Amniotic stem cell (primary cell): ENCODE results near the gene LINC00237.

Experiments
- DNase-seq: peaks from one replicate; lab custom pipeline; 2025; lab: John Stamatoyannopoulos, UW

LINC00237 gene

DNA sequence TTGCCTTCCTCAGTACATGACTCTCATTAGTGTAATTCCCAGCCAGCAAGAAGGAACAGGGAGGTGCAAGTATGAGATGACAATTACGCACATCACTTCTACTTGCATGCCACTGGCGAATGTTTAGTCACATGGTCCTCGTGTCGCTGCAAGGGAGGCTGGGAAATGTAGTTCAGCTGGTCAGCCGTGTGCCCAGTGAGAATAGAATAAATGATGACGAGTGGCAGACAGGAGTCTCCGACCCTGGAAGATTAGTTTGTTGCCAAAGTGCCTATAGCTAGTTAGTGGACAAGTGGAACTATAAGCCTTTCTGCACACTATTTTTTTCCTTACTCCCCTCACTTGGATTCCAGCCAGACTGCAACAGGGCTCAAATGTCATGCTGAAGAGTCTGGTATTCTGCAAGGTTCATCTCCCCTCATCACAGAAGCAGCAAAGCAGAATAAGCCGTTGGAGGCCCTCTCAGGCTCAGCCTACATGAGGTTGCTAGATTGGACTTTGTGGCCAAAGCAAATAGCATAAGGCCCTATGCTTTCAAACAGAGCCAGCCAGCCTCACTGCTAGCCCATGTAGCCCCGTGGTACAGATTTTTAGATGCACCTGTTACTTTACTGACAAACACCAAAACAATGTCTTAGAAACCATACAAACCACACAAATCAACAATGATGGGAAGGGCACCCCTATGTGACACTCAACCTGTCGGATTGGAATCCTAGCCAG is 9.7 kb downstream of the LINC00237 start:
- no peak for DNase-seq

DNA sequence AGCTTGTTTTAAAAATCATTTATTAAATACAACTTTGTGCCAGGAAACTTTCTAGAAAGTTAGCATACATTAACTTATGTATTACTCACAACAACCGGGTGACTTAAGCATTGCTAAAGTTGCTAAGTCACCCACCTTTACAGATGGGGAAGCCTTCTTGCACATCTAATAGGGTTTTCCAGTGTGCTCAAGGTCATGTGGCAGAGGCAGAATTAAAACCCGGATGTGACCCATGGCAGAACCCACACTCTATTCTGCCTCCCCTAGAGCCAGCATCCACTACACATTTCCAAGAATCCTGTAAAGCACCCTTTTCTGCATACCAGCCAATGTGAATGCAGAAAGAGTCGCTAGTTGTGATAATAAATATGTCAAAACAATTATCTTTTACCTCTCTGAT is 13.4 kb downstream of the LINC00237 start:
- DNase-seq: no peak

GRCh38 chr20:21090721-21091120 is 15.4 kb downstream of the LINC00237 start:
- DNase-seq: no peak

- no peak for DNase-seq
Measured at GRCh38 chr20:21090111-21090618, 16.0 kb downstream of the LINC00237 start.

DNA sequence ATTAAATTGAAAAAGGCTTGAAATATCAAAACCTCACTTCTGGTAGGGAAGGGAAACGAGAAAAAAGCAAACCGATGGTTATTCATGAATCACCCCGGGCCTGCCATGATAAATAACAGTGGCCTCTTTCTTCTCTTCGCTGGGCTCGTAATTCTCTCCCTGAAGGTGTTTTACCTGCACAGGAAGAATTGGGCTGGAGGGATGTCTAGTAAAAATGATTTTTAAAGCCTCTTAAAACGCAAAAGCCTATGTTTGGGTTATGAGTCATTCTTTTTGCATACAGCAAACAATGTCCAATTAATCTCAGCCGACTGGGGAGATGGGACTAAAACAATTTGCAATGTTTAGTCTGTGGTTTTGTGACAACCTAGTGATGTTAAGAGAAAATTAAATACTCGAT is 16.8 kb downstream of the LINC00237 start:
- no peak for DNase-seq

GRCh38 chr20:21087862-21088540 is 18.2 kb downstream of the LINC00237 start:
- no peak for DNase-seq

GRCh38 chr20:21083825-21084325 is 22.3 kb downstream of the LINC00237 start:
- no peak for DNase-seq

DNA sequence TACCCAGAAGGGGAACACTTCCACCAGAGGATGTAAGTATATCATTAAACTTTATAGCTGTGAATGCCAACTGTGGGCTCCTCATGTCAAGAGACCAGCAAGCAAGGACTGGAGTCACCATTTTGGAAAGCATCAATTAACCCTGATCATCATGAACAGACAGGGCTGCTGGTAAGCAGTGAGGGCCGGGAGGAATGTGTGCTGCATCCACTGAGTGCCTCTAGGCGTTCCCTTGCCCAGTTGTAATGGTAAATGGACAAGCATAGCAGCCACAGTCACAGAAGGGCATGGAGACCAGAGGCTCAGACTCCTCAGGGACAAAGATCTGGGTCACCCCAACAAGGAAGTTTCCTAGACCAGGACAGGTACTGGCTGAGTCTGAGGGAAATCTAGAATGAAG is 23.6 kb downstream of the LINC00237 start:
- no peak for DNase-seq

- no peak for DNase-seq
Measured at GRCh38 chr20:21077809-21078345, 28.3 kb downstream of the LINC00237 start.

DNA sequence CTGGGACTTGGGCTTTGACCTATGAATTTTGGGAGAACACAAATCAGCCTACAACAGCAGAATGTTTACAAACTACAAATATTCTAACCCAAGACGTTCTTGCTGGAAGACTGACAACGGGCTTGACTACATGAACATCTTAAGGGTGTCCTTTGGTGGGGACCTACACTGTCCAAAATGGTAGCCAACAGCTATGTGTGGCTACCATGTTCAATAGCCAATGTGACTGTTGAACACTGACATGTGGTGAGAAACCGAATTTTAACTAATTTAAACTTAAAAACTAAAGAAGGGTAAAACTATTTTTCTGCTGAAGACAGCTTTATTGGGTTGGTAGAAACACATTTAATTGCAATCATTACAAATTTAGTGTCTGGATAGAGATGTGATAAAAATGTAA is 30.1 kb downstream of the LINC00237 start:
- DNase-seq: no peak

- no peak for DNase-seq
Measured at GRCh38 chr20:21075471-21075870, 30.7 kb downstream of the LINC00237 start.

- DNase-seq: no peak
Measured at GRCh38 chr20:21074605-21075336, 31.4 kb downstream of the LINC00237 start.

DNA sequence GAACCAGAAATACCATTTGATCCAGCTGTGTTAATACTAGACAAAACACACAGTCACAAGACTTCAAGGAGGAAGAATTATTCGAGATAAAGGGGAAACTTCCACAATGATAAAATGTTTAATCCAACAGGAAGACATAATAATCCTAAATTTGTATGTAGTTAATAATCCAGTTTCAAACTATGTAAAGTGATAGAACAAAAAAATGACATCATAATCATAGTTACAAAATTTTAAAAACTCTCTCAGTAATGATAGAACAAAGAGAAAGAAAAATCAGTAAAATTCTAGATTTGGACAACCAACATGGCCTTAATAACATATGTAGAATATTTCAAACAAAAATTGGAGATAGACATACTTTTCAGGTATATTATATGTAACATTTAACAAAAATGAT is 38.9 kb downstream of the LINC00237 start:
- DNase-seq: no peak

DNA sequence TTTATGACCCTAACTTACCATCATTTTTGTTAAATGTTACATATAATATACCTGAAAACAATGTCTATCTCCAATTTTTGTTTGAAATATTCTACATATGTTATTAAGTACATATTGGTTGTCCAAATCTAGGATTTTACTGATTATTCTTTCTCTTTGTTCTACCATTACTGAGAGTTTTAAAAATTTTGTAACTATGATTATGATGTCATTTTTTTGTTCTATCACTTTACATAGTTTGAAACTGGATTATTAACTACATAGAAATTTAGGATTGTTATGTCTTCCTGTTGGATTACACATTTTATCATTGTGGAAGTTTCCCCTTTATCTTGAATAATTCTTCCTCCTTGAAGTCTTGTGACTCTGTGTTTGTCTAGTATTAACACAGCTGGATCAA is 41.2 kb downstream of the LINC00237 start:
- no peak for DNase-seq

DNA sequence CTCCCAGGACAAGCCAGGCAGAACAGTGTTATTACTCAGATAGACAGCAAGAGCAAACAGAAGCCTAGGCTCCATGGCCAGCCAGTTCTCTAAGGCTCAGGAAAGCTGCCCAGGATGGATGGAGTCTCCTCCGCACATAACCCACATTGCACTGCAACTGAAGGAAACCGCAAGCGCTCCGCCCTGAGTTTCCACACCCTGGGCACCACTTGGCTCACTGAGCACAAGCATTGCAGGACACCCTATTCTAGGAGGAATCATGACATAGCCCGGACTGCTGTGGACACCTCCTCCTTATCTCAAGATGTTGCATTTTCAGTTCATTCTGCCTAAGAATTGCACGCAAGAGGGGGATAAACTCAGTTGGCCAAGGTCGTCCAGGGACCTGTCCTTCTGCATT is 42.9 kb downstream of the LINC00237 start:
- DNase-seq: no peak

GRCh38 chr20:21053002-21053762 is 53.0 kb downstream of the LINC00237 start:
- DNase-seq: no peak

DNA sequence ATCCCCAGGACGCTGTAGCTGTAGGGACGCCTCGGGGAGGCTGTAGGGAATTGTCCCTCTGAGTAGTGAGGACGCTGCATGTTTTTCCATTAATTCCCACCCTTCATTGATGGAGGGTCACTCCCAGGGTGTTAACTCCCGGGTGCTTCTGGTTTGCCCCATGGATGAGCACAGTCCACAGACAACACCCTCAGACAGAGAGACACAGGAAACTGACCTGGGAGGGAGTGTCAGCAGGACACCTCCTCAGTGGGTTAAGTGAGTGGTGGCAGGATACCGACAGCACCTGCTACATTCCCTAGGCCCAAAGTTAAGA is 53.5 kb downstream of the LINC00237 start:
- no peak for DNase-seq

- no peak for DNase-seq
Measured at GRCh38 chr20:21052241-21052640, 53.9 kb downstream of the LINC00237 start.

- no peak for DNase-seq
Measured at GRCh38 chr20:21050710-21051109, 55.4 kb downstream of the LINC00237 start.

DNA sequence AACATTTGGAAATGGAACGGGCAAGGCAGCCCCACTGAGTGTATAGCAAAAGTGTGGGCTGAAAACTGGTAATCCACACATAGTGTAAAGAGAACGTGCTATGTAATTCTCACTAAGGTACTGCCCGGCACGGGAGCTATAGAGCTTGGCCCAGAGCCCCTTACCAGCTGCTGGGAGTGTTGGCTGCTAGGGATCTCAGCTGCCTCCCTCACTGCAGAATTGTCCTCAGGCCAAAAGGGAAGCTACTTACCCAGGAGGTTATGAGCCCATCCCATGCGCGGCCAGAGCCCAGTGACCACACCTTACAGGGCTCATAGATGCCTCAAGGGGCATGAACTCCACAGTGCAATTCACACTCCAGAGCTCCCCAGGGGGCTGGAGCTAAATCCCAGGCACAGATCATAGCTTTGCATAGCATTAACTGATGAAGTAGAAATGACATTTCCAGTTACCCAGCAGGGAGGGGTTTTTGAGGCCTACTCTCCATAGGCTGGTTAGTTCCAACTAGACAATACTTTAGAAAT is 56.8 kb downstream of the LINC00237 start:
- no peak for DNase-seq

DNA sequence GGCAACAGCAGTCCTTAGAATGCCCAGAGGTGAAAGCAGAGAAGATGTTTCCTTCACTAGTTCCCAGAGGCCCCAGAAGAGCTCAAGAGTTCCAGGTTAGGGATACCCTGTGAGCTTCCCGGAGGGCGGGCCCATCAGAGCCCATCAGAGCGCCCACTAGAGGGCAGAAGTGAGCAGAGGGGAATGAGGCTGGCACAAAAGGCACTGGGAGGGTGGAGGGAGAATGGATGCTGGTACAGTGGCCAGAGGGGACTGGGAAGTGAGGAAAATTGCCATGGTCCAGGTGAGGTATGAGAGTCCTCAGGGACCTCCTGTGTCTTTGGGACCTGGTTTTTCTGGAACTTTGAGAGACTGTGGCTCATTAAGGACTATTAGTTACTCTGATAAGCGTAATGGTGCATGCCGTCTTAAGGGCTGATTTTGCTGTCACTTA is 57.3 kb downstream of the LINC00237 start:
- no peak for DNase-seq

- DNase-seq: no peak
Measured at GRCh38 chr20:21047981-21048380, 58.2 kb downstream of the LINC00237 start.
